Uterus (tissue), 4 donors: Measurements from ENCODE around the gene MPG. TPM values are rescaled to one million over a fixed set of nuclear protein-coding genes. Genes with fewer than 3 reads are reported as not detected.

Source experiments
- DNase-seq, 2 donors: peaks; one replicate each; pipeline ENCODE4 v3.0.0-alpha.2; 2019 to 2020
- H3K27ac ChIP-seq, 2 donors: fragments of 200-600 bp; sonication (generic); 1 replicate in 1 of 2; 2 replicates in 1 of 2; pipeline ENCODE4 v1.5.1; 2016 to 2018
- H3K27me3 ChIP-seq, 2 donors: fragments of 200-600 bp; sonication (generic); one replicate each; pipeline ENCODE4 v1.5.1; 2018 to 2019; ENCODE audit warnings: control low read depth in 1 of 2
- H3K36me3 ChIP-seq, 2 donors: fragments of 200-600 bp; sonication (generic); one replicate each; pipeline ENCODE4 v1.5.1; 2019; ENCODE audit warnings: control low read depth in 1 of 2
- H3K4me1 ChIP-seq, 2 donors: fragments of 200-600 bp; sonication (generic); one replicate each; pipeline ENCODE4 v1.5.1; 2018 to 2019; ENCODE audit warnings: control low read depth in 1 of 2
- H3K4me3 ChIP-seq, 2 donors: fragments of 200-600 bp; sonication (generic); 1 replicate in 1 of 2; 2 replicates in 1 of 2; pipeline ENCODE4 v1.5.1; 2018 to 2019; ENCODE audit warnings: mild to moderate bottlenecking in 1 of 2
- H3K9me3 ChIP-seq, 2 donors: fragments of 200-600 bp; sonication (generic); one replicate each; pipeline ENCODE4 v1.5.1; 2019; ENCODE audit warnings: control low read depth in 1 of 2
- POLR2A ChIP-seq, 2 donors: fragments of 450-650 bp; IDR thresholded peaks; one replicate each; pipeline ENCODE4 v1.6.1; 2016; ENCODE audit warnings: antibody characterized with exemption in 2 of 2, mild to moderate bottlenecking in 1 of 2, moderate library complexity in 1 of 2
- intact Hi-C: fragments of 100-400 bp; cut with DNase I; formaldehyde crosslinking; loops from one replicate; pipeline ENCODE4 v1.15.1; 2023; ENCODE audit warnings: low total_unique reads
- total RNA-seq, 4 donors: library from RNA; depleted of rRNA in 3 of 4; stranded (reverse); fragments of >200 nt in 3 of 4; gene quantifications; one replicate each; pipeline versions ENCODE4 v1.1.0 to v1.2.4, GENCODE V29; 2014 to 2023
- TF ChIP-seq, protein P1 (sequence below), 4 experiments: fragments of 200-600 bp in 2 of 4; fragments of 450-650 bp in 2 of 4; sonication (generic) in 2 of 4; IDR thresholded peaks; one replicate each; pipeline ENCODE4 v1.5.1; 2016 to 2019; ENCODE audit warnings: antibody characterized with exemption in 4 of 4, mild to moderate bottlenecking in 2 of 4, moderate library complexity in 1 of 4
- donor health status: DM: yes; HTN: yes; CAD: no.

Gene MPG
- total RNA-seq, 4 donors from 2014 or later = 35.7 to 305 (median 63.7) TPM

DNA sequence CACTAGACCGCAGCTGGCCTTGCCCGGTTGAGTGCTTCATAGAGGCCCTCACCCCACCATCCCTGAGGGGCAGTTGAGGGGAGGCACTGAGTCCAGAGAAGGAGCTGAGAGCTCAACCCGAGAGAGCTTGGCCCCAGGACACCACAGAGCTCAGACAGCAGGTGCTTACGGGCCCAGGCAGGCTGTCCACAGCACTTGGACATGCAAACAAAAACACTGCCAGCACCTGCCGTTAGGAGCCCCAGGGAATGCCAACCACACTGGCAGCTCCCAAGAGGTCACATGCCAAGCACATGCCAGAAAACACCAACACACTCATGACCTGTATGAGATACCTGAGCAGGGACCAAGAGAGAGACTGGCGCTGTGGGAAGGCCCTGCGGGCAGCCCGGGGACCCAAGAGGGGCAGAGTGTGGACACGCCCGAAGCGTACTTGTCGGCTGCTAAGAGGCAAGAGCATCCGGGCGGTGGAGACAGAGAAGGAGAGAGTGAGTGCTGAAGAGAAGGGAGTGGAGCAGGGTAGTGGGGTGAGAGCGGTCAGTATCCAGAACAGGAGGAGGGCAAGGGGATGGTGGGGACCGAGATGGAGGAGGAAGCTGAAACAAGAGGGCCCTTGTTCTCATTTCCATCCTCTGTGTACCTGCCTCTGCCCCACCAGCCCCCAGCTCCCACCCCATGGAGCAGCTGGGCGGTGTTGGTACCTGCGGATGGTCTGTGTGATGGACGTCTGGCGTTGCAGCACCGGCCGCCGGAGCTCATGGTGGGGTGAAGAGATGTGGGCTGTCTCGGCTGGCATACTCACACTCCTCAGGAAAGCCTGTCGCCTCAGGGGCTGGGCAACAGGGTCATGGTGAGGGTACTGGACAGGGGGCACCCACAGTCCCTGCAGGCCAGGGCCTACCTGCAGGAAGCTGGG lies 13.8 kb upstream of the MPG start:
- Histone ChIP-seq H3K36me3 (no peaks in the 10 kb centered on the region), H3K4me3 (no peak overlapping the region), H3K4me1 (peaks cover 0 to 12% of the 10 kb centered on the region in 2 donors), H3K27me3 (no peaks in the 10 kb centered on the region), H3K27ac (no peak overlapping the region), H3K9me3 (no peaks in the 10 kb centered on the region)
- intact Hi-C loops = loop anchor here (2.0 kb wide), 1 partner anchor 33 kb away; no protein-coding TSS in a partner anchor
- DNase-seq = no peak
- TF ChIP-seq POLR2A (IDR thresholded peaks at IDR 0.05) = no peak
- TF ChIP-seq, protein P1, sequence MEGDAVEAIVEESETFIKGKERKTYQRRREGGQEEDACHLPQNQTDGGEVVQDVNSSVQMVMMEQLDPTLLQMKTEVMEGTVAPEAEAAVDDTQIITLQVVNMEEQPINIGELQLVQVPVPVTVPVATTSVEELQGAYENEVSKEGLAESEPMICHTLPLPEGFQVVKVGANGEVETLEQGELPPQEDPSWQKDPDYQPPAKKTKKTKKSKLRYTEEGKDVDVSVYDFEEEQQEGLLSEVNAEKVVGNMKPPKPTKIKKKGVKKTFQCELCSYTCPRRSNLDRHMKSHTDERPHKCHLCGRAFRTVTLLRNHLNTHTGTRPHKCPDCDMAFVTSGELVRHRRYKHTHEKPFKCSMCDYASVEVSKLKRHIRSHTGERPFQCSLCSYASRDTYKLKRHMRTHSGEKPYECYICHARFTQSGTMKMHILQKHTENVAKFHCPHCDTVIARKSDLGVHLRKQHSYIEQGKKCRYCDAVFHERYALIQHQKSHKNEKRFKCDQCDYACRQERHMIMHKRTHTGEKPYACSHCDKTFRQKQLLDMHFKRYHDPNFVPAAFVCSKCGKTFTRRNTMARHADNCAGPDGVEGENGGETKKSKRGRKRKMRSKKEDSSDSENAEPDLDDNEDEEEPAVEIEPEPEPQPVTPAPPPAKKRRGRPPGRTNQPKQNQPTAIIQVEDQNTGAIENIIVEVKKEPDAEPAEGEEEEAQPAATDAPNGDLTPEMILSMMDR (IDR thresholded peaks at IDR 0.05) = no peak

DNA sequence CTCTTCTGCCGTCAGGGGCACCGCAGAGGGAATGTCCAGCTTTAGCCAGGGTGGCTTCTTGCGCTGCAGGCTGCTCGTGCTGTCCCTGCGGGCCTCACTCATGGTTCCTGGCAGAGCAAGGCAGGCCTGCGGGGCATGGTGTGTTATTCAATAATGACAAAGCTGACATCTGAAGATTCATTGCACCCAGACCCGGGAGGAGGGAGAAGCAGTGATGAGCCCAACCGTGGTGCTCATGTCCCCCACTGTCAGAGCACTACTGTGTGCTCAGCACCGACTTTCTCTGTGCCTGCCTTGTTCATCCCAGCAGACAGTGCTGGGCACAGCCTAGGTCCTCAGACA lies 13.1 kb upstream of the MPG start:
- Histone ChIP-seq H3K27me3 (no peaks in the 10 kb centered on the region), H3K36me3 (no peaks in the 10 kb centered on the region), H3K4me1 (peaks cover 0 to 18% of the 10 kb centered on the region in 2 donors), H3K4me3 (no peak overlapping the region), H3K9me3 (no peaks in the 10 kb centered on the region), H3K27ac (no peak overlapping the region)
- no peak for TF ChIP-seq POLR2A (IDR thresholded peaks at IDR 0.05)
- TF ChIP-seq, protein P1 (IDR thresholded peaks at IDR 0.05) = no peak
- intact Hi-C loops = loop anchor here (2.0 kb wide), 1 partner anchor 32 kb away; no protein-coding TSS in a partner anchor
- no peak for DNase-seq

DNA sequence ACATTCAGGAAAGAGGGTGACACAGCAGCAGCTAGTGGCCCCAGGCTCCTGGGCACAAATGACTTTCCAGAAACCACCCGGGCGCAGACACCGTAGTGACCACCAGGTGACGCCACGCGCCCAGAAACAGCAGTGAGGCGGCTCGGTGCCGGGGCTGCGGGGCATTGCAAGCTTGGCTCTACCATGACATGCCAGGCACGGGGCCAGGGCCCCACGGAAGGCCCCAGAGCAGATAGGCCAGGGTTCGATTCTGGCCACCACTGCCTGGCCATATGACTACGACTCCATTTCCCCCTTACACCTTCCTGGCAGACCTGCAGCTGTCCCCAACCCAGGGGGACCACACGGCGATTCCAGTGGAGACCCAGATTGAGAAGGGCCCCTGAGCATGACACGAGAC lies 12.3 kb upstream of the MPG start:
- intact Hi-C loops = loop anchor here (2.0 kb wide), 1 partner anchor 31 kb away; no protein-coding TSS in a partner anchor
- no peaks in the 10 kb centered on the region for H3K27me3 ChIP-seq

DNA sequence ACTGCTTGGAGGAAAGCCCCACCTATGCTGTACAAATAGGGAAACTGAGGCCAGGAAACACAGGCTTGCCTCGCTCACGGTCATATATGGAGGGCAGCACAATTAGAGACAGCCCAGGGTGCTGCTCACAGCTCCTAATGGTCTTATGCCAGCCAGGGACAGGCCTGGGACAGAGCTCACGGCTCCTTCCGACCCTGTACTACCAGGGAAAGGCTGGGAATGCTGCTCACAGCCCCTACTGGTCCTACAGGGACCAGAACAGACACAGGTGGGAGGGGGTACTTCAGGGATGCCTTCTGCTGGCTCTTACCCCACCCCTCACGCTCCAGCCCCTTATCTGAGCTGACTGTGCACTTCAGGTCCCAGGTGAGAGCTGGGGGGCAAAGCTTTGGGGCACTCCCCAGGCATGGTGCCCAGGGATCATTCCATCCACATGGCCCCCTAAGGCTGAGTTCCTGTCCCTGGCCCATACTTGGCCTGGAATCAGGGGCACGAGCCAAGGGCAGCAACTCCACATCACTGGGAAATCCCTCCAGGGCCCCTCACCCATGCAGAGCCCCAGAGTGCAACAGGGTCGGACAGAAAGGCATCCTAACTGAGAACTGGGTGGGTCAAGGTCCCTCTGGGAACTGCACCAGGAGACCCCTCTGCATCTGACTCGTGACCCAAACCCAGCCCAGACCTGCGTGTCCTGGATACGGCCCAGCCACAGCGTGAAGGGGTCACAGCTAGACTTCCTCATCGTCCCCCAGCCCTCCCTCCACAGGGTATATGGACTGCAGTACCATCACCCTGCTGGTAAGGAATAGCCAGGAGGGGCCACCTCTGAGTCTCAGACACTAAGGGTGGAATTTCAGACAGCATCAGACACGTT lies 11.5 kb upstream of the MPG start:
- Histone ChIP-seq H3K27me3 (no peaks in the 10 kb centered on the region), H3K36me3 (no peaks in the 10 kb centered on the region), H3K4me3 (no peak overlapping the region), H3K27ac (no peak overlapping the region), H3K9me3 (no peaks in the 10 kb centered on the region), H3K4me1 (peaks cover 0 to 25% of the 10 kb centered on the region in 2 donors)
- intact Hi-C loops = no loop called here
- DNase-seq = no peak
- TF ChIP-seq POLR2A (IDR thresholded peaks at IDR 0.05) = no peak
- TF ChIP-seq, protein P1 (IDR thresholded peaks at IDR 0.05) = no peak

More for the DNA sequence above, 12.3 kb upstream of the MPG start:
- Histone ChIP-seq H3K27ac (no peak overlapping the region), H3K9me3 (no peaks in the 10 kb centered on the region), H3K4me3 (no peak overlapping the region), H3K4me1 (peaks cover 0 to 20% of the 10 kb centered on the region in 2 donors), H3K36me3 (no peaks in the 10 kb centered on the region)
- peak; percentile 75 to 78 for DNase-seq
- TF ChIP-seq, protein P1 (IDR thresholded peaks at IDR 0.05) = peak; percentile 90 to 99 (median 98)
- no peak for TF ChIP-seq POLR2A (IDR thresholded peaks at IDR 0.05)
